ENCODE data around the gene AIP.

- TF ChIP-seq, protein P1, sequence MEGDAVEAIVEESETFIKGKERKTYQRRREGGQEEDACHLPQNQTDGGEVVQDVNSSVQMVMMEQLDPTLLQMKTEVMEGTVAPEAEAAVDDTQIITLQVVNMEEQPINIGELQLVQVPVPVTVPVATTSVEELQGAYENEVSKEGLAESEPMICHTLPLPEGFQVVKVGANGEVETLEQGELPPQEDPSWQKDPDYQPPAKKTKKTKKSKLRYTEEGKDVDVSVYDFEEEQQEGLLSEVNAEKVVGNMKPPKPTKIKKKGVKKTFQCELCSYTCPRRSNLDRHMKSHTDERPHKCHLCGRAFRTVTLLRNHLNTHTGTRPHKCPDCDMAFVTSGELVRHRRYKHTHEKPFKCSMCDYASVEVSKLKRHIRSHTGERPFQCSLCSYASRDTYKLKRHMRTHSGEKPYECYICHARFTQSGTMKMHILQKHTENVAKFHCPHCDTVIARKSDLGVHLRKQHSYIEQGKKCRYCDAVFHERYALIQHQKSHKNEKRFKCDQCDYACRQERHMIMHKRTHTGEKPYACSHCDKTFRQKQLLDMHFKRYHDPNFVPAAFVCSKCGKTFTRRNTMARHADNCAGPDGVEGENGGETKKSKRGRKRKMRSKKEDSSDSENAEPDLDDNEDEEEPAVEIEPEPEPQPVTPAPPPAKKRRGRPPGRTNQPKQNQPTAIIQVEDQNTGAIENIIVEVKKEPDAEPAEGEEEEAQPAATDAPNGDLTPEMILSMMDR (IDR thresholded peaks at IDR 0.05): no peak
- TF ChIP-seq POLR2A (IDR thresholded peaks at IDR 0.05): no peak
These were observed 2.1 kb downstream of the AIP start for GRCh38 chr11:67484847-67485311.
